ENCODE results near the gene PXT1. TPM values are rescaled to one million over a fixed set of nuclear protein-coding genes. Genes with fewer than 3 reads are reported as not detected.

Gene PXT1
- total RNA-seq, 1 donor from 2014 or later = not detected

- TF ChIP-seq CTCF (IDR thresholded peaks at IDR 0.05; ENCODE audit: insufficient read depth, low read length, poor library complexity, severe bottlenecking) = no peak
- no peak overlapping the region for H3K4me3 ChIP-seq (ENCODE audit: low read depth, low read length)
- peaks cover 6% of the 10 kb centered on the region for H3K27me3 ChIP-seq (ENCODE audit: control insufficient read depth, insufficient read depth, low read length)
- no peak for DNase-seq (ENCODE audit: low read depth)
- no peaks in the 10 kb centered on the region for H3K36me3 ChIP-seq (ENCODE audit: control insufficient read depth, insufficient read depth, low read length)
Observed at GRCh38 chr6:36375644-36376155, 67.0 kb downstream of the PXT1 start.

- H3K4me3 ChIP-seq (ENCODE audit: low read depth, low read length) = no peak overlapping the region
- H3K36me3 ChIP-seq (ENCODE audit: control insufficient read depth, insufficient read depth, low read length) = no peaks in the 10 kb centered on the region
- H3K27me3 ChIP-seq (ENCODE audit: control insufficient read depth, insufficient read depth, low read length) = peaks cover 6% of the 10 kb centered on the region
- DNase-seq (ENCODE audit: low read depth) = no peak
- no peak for TF ChIP-seq CTCF (IDR thresholded peaks at IDR 0.05; ENCODE audit: insufficient read depth, low read length, poor library complexity, severe bottlenecking)
Observed at GRCh38 chr6:36374972-36375371, 67.7 kb downstream of the PXT1 start.

GRCh38 chr6:36374194-36374593 lies 68.5 kb downstream of the PXT1 start:
- no peak for DNase-seq (ENCODE audit: low read depth)
- TF ChIP-seq CTCF (IDR thresholded peaks at IDR 0.05; ENCODE audit: insufficient read depth, low read length, poor library complexity, severe bottlenecking) = no peak
- Histone ChIP-seq H3K4me3 (ENCODE audit: low read depth, low read length) (no peak overlapping the region), H3K27me3 (ENCODE audit: control insufficient read depth, insufficient read depth, low read length) (peaks cover 6% of the 10 kb centered on the region), H3K36me3 (ENCODE audit: control insufficient read depth, insufficient read depth, low read length) (no peaks in the 10 kb centered on the region)

- no peak for DNase-seq (ENCODE audit: low read depth)
- H3K4me3 ChIP-seq (ENCODE audit: low read depth, low read length) = no peak overlapping the region
- peaks cover 6% of the 10 kb centered on the region for H3K27me3 ChIP-seq (ENCODE audit: control insufficient read depth, insufficient read depth, low read length)
- TF ChIP-seq CTCF (IDR thresholded peaks at IDR 0.05; ENCODE audit: insufficient read depth, low read length, poor library complexity, severe bottlenecking) = no peak
- no peaks in the 10 kb centered on the region for H3K36me3 ChIP-seq (ENCODE audit: control insufficient read depth, insufficient read depth, low read length)
Observed at GRCh38 chr6:36373368-36374019, 69.2 kb downstream of the PXT1 start.

- Histone ChIP-seq H3K27me3 (ENCODE audit: control insufficient read depth, insufficient read depth, low read length) (peaks cover 6% of the 10 kb centered on the region), H3K4me3 (ENCODE audit: low read depth, low read length) (no peak overlapping the region), H3K36me3 (ENCODE audit: control insufficient read depth, insufficient read depth, low read length) (no peaks in the 10 kb centered on the region)
- no peak for DNase-seq (ENCODE audit: low read depth)
- TF ChIP-seq CTCF (IDR thresholded peaks at IDR 0.05; ENCODE audit: insufficient read depth, low read length, poor library complexity, severe bottlenecking) = no peak
Observed at GRCh38 chr6:36372088-36372487, 70.6 kb downstream of the PXT1 start.

- no peak for DNase-seq (ENCODE audit: low read depth)
- TF ChIP-seq CTCF (IDR thresholded peaks at IDR 0.05; ENCODE audit: insufficient read depth, low read length, poor library complexity, severe bottlenecking) = no peak
- H3K36me3 ChIP-seq (ENCODE audit: control insufficient read depth, insufficient read depth, low read length) = no peaks in the 10 kb centered on the region
Observed at GRCh38 chr6:36371211-36371610, 71.4 kb downstream of the PXT1 start.

More at GRCh38 chr6:36371211-36371610, 71.4 kb downstream of the PXT1 start:
- Histone ChIP-seq H3K4me3 (ENCODE audit: low read depth, low read length) (no peak overlapping the region), H3K27me3 (ENCODE audit: control insufficient read depth, insufficient read depth, low read length) (peaks cover 6% of the 10 kb centered on the region)

All from kidney epithelial cell (primary cell).